ENCODE results near the gene PTPA.

DNA sequence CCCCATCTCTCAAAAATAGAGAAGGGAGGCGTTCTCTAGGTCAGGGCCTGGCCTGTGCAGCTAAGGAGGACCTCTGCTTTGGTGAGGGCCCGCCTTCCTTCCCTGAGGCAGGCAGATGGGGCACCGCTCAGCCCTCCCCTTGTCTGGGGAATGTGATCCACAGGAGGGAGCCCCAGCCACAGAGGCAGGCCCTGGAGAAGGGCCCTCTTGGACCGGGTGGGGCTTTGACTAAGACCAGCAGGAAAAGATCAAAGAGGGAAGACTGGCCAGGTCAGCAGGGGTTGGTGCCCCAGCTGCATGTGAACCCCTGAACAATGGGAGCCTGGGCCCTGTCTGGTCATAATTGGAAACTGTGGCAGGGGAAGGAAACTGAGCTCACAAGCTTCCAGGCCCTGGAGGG lies 21.9 kb downstream of the PTPA start:
- no peak for TF ChIP-seq POLR2A (IDR thresholded peaks at IDR 0.05)
- TF ChIP-seq, protein P1, sequence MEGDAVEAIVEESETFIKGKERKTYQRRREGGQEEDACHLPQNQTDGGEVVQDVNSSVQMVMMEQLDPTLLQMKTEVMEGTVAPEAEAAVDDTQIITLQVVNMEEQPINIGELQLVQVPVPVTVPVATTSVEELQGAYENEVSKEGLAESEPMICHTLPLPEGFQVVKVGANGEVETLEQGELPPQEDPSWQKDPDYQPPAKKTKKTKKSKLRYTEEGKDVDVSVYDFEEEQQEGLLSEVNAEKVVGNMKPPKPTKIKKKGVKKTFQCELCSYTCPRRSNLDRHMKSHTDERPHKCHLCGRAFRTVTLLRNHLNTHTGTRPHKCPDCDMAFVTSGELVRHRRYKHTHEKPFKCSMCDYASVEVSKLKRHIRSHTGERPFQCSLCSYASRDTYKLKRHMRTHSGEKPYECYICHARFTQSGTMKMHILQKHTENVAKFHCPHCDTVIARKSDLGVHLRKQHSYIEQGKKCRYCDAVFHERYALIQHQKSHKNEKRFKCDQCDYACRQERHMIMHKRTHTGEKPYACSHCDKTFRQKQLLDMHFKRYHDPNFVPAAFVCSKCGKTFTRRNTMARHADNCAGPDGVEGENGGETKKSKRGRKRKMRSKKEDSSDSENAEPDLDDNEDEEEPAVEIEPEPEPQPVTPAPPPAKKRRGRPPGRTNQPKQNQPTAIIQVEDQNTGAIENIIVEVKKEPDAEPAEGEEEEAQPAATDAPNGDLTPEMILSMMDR (IDR thresholded peaks at IDR 0.05) = no peak

All from breast epithelium (tissue), 3 donors.